Hematopoietic multipotent progenitor cell treated with erythropoietin and hydrocortisone succinate and interleukin-3 and kit ligand, for 4 days (in vitro differentiated cells): ENCODE measurements around the gene MYO7A.

Experiments used
- DNase-seq: peaks from one replicate; pipeline ENCODE4 v3.0.0-alpha.2; 2015

MYO7A gene

DNA sequence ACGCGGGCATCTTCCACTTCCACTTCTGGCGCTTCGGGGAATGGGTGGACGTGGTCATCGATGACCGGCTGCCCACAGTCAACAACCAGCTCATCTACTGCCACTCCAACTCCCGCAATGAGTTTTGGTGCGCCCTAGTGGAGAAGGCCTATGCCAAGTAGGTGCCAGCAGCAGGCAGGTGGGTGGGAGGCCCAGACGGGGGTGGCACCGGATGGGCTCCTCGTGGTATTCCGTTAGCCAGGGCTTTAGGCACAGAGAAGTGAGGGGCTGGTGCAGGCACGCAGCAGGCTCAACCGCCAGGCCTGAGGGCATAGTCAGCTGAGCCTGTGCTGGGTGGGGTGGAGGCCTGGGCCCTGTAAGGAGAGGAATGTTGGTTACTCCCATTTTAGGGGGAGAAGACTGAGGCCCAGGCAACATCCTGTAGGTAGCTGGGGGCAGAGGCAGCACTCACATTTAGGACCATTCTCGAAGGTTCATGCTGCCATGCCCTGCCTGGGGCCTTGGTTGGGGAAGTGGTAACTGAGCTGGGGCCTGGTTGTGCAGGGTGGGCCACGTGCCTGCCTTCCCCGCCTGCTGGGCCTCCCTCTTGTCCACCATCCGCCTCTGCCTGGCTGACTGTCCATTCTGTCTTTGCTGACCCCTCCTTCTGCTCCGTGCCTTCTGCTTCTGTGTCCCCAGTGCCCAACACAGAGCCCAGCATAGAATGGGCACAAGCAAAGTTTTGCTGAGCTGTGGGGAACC lies 15.2 kb upstream of the MYO7A start:
- no peak for DNase-seq

DNA sequence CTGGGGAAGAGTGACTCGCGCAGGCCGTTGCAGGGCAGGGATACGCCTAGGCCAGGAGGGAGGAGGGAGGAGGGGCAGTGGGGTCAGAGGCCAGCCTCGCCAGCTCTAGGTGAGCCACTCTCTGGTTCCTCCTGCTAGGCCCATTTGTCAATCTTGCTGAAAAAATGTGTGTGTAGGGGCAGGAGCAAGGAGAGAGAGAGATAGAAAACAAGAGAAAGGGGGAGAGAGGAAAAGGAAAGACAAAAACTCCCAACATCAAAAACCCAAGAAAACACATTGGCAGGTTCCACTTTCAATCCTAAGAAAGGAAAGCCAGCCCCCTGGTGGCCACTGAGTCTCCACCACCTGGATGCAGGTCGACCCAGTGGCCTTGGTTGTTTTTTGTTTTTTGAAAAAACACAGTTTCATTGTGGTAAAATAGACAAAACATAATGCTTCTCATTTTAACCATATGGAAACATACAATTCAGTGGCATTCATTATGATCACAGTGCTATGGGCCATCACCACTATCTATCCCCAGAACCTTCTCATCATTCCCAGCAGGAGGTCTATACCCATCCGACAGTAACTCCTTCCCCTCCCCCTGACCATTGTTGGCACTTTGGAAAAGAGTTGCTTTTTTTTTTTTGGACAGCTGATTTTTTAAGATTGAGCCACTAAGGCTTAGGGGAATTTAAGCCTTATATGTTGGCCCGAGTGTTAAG lies 14.5 kb upstream of the MYO7A start:
- DNase-seq, result peak; percentile 68

DNA sequence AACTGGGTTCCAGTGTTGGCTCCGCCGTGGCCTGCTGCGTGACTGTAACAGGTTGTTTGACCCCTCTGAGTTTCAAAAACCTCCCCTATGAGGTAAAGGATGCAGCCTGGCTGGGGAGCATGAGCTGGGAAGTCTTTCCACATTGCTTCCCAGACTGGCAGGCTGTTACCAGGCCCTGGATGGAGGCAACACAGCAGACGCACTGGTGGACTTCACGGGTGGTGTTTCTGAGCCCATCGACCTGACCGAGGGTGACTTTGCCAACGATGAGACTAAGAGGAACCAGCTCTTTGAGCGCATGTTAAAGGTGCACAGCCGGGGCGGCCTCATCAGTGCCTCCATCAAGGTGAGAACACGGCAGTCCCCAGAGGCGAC lies 14.0 kb upstream of the MYO7A start:
- no peak for DNase-seq

DNA sequence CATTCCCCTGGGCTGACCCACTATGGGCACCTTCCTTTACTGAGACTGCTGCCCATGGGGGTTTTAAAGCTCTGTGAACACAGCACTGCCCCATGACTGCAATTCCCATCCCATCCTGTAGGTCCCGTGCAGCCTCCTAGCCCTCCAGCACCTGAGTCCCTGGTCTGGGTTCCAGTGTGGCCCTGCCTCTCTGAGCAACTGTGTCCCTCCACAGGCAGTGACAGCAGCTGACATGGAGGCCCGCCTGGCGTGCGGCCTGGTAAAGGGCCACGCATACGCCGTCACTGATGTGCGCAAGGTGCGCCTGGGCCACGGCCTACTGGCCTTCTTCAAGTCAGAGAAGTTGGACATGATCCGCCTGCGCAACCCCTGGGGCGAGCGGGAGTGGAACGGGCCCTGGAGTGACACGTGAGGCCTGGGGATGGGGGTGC lies 12.8 kb upstream of the MYO7A start:
- DNase-seq, result peak; percentile 37

DNA sequence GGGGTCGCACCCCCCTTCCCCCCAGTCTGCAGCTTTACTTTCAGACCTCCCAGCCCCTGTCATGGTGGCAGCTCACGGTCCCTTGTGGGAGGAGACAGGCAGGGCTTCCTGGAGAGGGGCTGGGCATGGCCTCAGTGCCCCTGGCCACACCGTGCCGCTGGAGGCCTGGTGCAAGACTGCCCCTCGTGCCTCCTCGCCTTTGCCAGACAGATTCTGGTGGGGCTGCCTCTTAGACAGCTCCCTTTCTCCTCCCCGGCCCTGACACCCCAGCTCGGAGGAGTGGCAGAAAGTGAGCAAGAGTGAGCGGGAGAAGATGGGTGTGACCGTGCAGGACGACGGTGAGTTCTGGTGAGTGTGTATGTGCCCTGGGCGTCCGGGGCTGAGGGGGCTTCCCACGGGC lies 12.1 kb upstream of the MYO7A start:
- DNase-seq, result no peak

DNA sequence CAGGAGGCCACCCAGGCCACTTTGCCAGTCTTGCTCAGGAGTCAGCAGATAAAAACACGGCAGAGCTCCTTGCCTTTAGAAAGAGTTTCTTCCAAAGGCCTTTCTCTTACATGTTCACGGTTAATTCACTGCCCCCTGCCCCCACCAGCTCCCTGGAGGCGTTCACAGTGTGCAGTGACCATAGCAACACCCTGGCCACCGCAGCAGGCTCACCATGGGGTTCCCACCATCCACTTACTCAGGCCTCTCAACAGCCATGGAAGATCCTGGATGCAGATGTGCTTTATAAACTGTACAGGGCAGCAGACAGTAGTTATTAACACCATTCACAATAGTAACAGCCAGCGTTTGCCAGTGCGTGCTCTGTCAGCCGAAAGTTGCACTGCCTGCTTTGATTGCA lies 10.6 kb upstream of the MYO7A start:
- DNase-seq, result no peak

DNA sequence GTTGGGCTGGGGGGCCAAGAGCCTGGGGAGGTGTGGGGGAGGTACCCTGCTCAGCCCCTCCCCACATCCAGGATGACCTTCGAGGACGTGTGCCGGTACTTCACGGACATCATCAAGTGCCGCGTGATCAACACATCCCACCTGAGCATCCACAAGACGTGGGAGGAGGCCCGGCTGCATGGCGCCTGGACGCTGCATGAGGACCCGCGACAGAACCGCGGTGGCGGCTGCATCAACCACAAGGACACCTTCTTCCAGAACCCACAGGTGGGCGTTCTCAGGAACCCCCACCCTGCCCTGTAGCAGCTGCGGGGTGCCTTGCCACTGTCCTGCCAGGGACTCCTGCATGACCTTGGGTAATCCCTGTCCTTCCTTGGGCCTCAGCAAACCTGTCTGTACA lies 10.0 kb upstream of the MYO7A start:
- DNase-seq, result no peak

DNA sequence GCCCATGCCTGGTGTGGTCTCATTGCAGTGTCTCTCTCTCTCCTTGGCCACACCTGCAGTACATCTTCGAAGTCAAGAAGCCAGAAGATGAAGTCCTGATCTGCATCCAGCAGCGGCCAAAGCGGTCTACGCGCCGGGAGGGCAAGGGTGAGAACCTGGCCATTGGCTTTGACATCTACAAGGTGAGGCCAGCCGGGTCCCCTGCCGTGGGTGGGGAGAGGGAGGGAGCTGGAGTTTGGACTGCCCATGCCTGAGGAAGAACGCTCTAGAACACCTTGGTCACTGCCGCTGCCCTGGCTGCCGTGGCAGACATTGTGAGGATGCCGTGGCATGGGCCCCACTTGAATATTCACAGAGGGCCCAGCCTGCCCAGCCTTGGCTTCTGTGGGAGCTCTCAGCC lies 9.1 kb upstream of the MYO7A start:
- no peak for DNase-seq

DNA sequence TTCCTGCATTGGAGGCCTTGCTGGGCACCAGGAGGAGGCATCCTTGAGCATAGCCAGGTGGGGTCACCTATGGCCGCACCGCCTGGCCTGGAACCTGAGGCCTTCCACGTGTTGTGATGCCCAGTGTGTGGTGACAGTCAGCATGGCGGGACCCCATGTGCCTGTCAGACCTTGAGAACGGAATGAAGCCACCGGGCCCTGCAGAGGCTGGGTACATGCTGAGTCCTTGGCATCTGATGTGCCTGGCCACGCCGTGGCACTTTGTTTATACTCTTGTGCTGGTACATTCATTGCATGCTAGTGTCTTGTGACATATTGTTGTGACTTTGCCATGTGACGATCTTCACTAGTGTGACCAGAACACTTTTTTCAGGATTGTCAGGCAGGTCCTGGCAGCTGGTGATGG lies 8.5 kb upstream of the MYO7A start:
- DNase-seq, result no peak

DNA sequence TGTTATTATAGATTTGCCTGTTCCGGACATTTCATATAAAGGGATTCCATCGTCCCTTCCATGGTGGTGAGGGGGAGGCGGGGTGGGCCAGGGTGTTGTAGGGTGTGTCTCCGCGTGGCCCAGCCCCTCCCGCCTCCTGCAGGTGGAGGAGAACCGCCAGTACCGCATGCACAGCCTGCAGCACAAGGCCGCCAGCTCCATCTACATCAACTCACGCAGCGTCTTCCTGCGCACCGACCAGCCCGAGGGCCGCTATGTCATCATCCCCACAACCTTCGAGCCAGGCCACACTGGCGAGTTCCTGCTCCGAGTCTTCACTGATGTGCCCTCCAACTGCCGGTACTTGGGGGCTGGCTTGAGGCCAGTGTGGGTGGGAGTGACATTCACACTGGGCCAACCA lies 7.5 kb upstream of the MYO7A start:
- DNase-seq, result no peak

DNA sequence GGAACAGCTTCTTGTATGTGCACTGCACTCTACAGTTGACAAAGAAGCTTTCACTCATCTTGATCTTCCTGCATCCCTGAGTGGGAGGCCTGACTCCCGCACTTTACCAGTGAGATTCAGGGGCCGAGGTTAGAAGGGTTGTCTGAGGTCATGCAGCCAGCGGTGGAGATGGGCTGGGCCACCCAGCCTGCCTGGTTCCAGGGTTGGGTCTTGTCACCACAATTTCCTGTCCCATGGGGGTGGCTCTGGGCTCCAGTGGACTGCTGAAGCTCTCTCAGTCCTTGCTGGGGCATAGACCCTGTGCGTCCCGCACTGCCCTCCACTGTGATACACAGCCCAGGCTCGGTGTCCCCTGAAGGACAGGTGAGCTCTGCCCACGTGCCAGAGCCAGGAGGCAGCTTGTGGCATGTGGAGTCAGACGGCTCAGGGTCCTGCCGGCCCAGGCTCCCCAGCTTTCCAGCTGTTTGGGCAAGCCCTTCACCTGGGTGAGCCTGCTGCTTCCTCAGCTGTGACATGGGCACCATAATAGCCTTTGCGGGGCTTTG lies 6.9 kb upstream of the MYO7A start:
- DNase-seq, result peak; percentile 64

DNA sequence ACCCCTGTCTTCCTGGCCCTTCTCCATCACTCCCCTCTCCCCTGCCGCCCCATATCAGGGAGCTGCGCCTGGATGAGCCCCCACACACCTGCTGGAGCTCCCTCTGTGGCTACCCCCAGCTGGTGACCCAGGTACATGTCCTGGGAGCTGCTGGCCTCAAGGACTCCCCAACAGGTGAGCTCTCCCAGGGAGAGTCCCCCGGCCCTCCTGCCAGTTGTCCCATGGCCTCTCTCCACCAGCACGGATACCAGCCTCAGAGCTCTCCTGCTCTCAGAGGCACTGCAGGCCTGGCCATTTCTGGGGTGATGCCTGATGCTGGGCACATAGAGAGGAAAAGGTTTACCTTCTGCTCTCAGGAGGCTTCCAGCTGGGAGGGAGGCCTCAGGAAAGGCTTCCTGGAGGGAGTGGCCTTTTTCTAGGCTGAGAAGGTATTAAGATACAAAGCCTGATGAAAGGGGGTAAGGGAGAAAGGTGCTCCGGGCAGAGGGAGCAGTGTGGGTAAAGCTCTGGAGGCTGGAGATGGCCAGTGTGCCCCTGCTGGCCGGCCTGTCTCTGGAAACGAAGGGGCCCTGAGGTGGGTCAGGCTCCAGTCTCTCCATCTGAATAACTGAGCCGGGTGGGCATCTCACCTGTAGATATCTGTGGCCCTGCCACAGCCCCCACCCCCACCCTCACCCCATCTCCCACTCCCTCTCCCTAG lies 6.0 kb upstream of the MYO7A start:
- no peak for DNase-seq

DNA sequence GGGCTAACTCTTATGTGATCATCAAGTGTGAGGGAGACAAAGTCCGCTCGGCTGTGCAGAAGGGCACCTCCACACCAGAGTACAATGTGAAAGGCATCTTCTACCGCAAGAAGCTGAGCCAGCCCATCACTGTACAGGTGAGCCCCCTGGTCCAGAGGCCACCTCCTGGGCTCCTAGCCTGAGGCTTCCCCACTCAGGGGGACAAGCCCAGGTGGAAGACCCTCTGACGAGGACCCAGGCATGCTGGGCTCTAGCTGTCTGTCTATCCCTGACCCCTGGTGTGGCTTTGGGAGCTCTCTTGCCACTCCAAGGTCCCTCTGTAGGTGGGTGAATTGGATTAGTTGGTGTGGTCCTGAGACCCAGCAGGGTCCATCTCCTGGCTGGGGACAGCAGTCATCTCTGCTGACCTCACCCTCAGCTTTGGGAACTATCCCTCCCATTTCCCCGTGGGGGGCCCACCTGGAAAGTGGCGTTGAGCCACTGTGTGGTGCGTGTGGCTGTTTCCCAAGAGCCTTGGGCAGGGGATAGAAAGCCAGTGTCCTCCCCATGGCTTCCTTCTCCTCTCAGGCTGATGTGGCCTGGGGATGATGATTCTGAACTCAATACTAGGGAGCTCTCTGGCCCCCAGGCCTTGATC lies 5.4 kb upstream of the MYO7A start:
- no peak for DNase-seq

DNA sequence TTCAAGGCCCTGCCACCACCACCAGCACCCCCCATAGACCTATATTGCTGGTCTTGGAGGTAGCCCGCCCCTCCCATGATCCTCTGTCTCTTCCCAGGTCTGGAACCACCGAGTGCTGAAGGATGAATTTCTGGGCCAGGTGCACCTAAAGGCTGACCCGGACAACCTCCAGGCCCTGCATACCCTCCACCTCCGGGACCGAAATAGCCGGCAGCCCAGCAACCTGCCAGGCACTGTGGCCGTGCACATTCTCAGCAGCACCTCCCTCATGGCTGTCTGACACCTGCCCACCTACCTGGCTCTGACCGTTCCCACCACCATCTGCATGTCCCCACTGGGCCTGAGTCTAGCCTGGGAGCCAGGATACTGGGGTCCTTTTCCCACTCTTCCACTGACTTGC lies 4.5 kb upstream of the MYO7A start:
- DNase-seq, result no peak

DNA sequence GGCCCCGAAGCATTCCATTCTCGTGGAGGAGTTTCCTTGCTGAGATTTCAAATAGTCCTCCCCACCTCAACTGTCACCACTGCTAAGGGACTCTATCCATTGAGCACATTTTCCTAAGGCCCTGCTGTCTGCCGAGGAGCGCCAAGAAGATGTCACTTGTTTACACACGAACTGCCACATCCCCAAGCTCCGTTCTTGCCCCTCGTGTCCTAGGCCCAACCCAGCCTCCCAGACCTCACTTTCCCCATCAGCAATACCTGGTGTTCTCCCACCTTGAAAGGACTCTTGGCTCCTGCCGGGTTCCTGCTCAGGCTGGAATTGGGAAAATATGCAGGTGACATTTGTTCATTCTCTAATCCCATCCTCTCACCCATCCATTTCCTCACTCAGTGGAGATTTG lies 4.0 kb upstream of the MYO7A start:
- no peak for DNase-seq

DNA sequence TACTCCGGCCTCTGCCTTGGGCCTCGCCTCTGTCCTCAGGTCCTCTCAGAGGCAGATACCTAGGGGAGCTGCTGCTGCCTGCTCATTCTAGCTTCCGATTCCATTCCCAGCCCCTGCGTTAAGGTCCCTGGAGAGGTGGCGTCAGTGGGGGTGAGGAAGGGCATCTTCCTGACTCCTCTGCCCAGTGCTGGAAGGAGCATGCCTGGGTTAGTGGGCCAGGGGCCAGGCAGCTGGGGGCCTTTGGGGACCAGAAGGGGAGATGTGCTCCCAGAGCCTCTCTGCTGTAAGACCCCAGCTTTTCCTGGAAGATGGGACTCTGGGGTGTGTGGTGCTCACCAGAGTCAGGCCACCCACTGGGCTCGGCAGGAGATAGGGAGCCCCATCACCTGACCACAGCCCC lies 3.6 kb upstream of the MYO7A start:
- no peak for DNase-seq

DNA sequence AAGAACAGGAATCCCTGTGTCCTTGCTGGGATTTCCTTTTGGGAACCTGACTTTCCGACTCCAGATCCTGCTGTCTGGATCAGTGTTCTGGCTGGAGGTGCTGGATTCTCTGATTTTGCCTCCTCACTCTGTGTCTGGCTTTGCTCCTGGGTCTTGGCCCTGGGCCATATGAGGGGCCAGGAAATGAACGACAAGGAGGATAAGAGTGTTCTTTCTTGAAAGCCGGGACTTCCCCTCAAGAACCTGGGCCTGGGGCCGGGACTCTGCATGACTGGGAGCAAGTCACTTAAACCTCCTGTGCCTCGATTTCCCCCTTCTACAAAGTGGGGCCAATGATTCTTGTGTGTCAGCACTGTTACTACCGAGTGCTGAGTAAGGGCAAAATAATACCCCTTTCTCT lies 2.9 kb upstream of the MYO7A start:
- DNase-seq, result peak; percentile 31

DNA sequence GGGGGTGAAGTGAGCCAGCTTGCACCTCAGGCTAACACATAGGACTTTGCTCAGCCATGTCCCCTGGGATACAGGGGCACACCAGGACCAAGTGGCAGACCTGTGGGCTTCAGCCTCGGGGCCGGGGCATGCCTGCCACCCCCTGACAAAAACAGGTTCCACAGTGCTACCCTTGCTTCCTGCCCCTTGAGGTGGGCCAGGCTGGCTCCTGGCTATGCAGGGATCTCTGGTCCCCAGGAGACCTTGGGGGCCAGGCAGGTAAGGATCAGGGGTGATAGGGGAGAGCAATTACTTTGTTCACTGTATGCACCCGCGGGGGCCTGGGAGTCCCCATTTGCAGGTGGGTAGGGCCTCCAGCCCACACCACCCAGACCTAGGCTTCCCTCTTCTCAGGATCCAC lies 2.4 kb upstream of the MYO7A start:
- DNase-seq, result no peak

DNA sequence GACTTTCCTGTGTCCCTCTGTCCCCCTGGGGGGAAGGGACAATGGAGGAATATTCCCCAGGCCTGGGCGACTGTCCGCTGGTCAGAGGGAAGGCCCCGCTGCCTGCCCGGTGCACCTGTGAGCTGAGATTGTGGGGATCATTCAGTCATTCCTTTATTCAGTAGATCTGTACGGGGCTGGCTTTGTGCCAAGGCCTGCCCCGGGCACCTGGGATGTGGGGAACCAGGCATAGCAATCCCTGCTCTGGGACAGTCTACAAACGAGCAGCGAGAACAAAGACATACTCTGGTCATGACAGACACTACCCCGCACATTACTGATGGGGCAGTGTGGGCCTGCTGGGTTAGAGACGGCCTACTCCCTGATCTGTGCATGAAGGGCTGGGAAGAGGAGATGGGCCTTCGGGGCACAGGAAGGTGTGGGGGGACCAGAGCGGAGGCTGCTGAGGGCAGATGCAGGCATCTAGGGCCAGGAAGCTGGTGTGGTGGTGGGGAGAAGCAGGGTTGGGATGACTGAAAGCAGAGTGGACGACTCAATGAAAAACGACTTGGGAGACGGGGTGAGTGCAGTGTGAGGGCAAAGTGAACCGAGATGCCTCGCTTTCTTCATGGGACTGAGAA lies 1.8 kb upstream of the MYO7A start:
- DNase-seq, result no peak

DNA sequence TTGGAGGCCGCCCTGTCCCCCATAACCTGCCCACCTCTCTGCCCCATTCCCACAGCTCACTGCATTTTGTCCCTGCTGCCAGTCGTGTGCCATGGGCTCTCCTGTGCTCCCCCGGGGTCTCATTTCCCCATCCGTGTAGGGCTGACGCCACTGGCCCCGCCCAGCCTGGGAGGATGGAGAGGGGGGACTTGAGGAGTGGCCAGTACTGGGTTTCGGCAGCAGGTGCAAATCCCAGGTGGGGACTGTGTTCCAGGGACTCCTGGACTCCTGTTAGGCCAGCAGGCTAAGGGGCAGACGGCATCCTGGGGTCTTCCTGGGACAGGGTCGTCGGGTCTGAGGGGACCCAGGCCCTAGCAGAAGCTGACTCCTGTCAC lies 1.2 kb upstream of the MYO7A start:
- DNase-seq, result no peak

DNA sequence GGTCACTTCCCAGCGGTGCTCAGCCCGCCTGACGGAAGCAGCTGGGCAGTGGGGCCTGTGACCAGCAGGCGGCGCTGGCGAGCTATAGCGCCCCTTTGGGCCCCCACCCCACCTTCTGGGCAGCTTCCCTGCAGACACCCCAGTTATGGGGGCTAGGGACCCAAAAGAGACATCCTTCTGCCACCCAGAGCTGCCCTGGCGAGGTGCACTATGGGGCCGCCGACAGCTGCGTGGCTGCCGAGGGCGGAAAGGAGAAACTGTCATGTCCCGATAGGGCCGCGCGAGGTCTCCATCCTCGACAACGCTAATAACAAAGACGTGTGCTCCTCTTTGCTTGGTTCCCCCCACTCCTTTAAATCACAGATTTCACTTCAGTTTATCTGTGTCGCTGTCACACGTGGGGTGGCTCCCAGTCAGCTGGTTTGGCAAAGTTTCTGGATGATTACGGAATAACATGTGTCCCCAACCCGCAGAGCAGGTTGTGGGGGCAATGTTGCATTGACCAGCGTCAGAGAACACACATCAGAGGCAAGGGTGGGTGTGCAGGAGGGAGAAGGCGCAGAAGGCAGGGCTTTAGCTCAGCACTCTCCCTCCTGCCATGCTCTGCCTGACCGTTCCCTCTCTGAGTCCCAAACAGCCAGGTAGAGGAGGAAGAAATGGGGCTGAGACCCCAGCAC lies 673 bp upstream of the MYO7A start:
- peak; percentile 67 for DNase-seq

DNA sequence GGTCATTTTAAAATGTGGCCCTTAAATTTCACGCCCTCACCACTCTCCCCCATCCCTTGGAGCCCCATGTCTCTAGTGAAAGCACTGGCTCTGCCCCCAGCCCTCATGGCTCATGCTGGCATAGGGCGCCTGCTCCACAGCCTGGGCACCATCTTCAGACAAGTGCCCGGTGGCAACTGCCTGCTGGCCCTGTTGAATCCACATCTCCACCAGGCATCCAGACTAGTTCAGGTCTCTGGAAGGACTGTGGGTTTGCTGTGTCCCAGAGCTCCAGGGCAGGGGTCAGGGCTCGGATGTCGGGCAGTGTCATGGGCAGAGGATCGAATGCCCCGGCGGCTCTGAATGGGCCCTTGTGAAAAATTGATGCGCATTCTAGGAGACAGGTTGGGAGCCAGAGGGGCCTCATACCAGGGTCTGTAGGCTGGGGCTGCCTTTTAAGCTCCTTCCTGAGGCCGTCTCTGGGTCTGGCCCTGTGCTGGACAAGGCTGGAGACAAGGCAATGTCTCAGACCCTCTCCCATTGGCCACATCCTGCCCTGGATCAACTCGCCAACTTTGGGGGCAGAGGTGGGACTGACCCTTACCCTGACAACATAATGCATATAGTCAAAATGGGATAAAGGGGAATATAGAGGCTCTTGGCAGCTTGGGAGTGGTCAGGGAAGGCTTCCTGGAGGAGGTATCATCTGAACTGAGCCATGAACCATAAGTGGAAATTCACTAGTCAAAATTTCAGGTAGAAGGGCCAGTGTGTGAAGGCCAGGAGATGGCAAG lies 1.2 kb downstream of the MYO7A start:
- no peak for DNase-seq
